CD4-positive, alpha-beta T cell treated with Interleukin-4 for 1 hour (primary cell): Measurements from ENCODE around the gene CNMD.
"Not testable (repeated sequence)": the region's sequence is repeated elsewhere in the genome, so short reads cannot be mapped to it uniquely, and the experiment has no call there.

ENCODE experiments used
- DNase-seq, 2 donors: peaks; one replicate each; pipeline ENCODE4 v3.0.0-alpha.2; 2020 to 2022

Gene CNMD

GRCh38 chr13:52743988-52744387, 4.4 kb upstream of the CNMD start:
- DNase-seq, result no peak

GRCh38 chr13:52743569-52743968, 3.9 kb upstream of the CNMD start:
- DNase-seq, result no peak

GRCh38 chr13:52738719-52739467, 727 bp downstream of the CNMD start:
- no peak for DNase-seq

- DNase-seq, result no peak
Measured at GRCh38 chr13:52737965-52738364, 1.7 kb downstream of the CNMD start.

- no peak for DNase-seq
Measured at GRCh38 chr13:52737451-52737850, 2.2 kb downstream of the CNMD start.

- DNase-seq, result no peak
Measured at GRCh38 chr13:52736891-52737290, 2.7 kb downstream of the CNMD start.

- DNase-seq, result no peak
Measured at GRCh38 chr13:52734075-52734623, 5.5 kb downstream of the CNMD start.

- DNase-seq, result no peak
Measured at GRCh38 chr13:52726258-52726657, 13.4 kb downstream of the CNMD start.

GRCh38 chr13:52725302-52725701, 14.3 kb downstream of the CNMD start:
- no peak for DNase-seq

- no peak for DNase-seq
Measured at GRCh38 chr13:52723181-52723580, 16.4 kb downstream of the CNMD start.

GRCh38 chr13:52721356-52721755, 18.3 kb downstream of the CNMD start:
- not testable (repeated sequence) for DNase-seq

GRCh38 chr13:52720904-52721303, 18.7 kb downstream of the CNMD start:
- not testable (repeated sequence) for DNase-seq

- DNase-seq, result peak in 1 of 2 donors; percentile 21
Measured at GRCh38 chr13:52713894-52714293, 25.7 kb downstream of the CNMD start.

GRCh38 chr13:52712385-52712784, 27.2 kb downstream of the CNMD start:
- DNase-seq, result no peak

- no peak for DNase-seq
Measured at GRCh38 chr13:52711286-52711685, 28.3 kb downstream of the CNMD start.

GRCh38 chr13:52708266-52708665, 31.4 kb downstream of the CNMD start:
- DNase-seq, result not testable (repeated sequence)

- DNase-seq, result no peak
Measured at GRCh38 chr13:52707375-52707774, 32.2 kb downstream of the CNMD start.

GRCh38 chr13:52706081-52706480, 33.5 kb downstream of the CNMD start:
- no peak for DNase-seq

GRCh38 chr13:52703482-52703881, 36.1 kb downstream of the CNMD start:
- no peak for DNase-seq

GRCh38 chr13:52701728-52702465, 37.7 kb downstream of the CNMD start:
- no peak for DNase-seq

GRCh38 chr13:52696566-52696965, 43.1 kb downstream of the CNMD start:
- DNase-seq, result no peak

GRCh38 chr13:52695856-52696255, 43.8 kb downstream of the CNMD start:
- no peak for DNase-seq

- no peak for DNase-seq
Measured at GRCh38 chr13:52686376-52686775, 53.2 kb downstream of the CNMD start.

GRCh38 chr13:52685806-52686205, 53.8 kb downstream of the CNMD start:
- not testable (repeated sequence) for DNase-seq
